Liver (tissue), 3 donors: ENCODE data around the gene DAPK1.

ENCODE experiments used
- ATF3 ChIP-seq: IDR thresholded peaks from 2 replicates; pipeline ENCODE4 v1.6.1; 2016; ENCODE audit warnings: antibody characterized with exemption
- CTCF ChIP-seq: fragments of 150-350 bp; IDR thresholded peaks from 2 replicates; pipeline ENCODE4 v1.5.1; 2017; ENCODE audit warnings: improper control_type of control experiment, low read depth, low read length; ENCODE audit not compliant: missing input control
- FOXA1 ChIP-seq: IDR thresholded peaks from 2 replicates; pipeline ENCODE4 v1.6.1; 2016; ENCODE audit warnings: antibody characterized with exemption
- GABPA ChIP-seq, 2 donors: IDR thresholded peaks in 1 of 2; conservative IDR thresholded peaks in 1 of 2; 2 replicates each; pipeline ENCODE4 v1.6.1; 2016; ENCODE audit warnings: antibody characterized with exemption in 2 of 2, mild to moderate bottlenecking in 1 of 2, moderate library complexity in 1 of 2
- HNF4A ChIP-seq, 2 donors: conservative IDR thresholded peaks; 2 replicates each; pipeline ENCODE4 v1.6.1; 2016; ENCODE audit warnings: antibody characterized with exemption in 2 of 2, mild to moderate bottlenecking in 2 of 2
- JUND ChIP-seq, 2 donors: IDR thresholded peaks; 2 replicates each; pipeline ENCODE4 v1.6.1; 2016; ENCODE audit warnings: antibody characterized with exemption in 2 of 2
- MAX ChIP-seq: IDR thresholded peaks from 2 replicates; pipeline ENCODE4 v1.6.1; 2016; ENCODE audit warnings: antibody characterized with exemption
- RAD21 ChIP-seq, 2 donors: IDR thresholded peaks; 2 replicates each; pipeline ENCODE4 v1.6.1; 2016; ENCODE audit warnings: antibody characterized with exemption in 2 of 2, mild to moderate bottlenecking in 2 of 2
- REST ChIP-seq: IDR thresholded peaks from 2 replicates; pipeline ENCODE4 v1.6.1; 2016; ENCODE audit warnings: antibody characterized with exemption, mild to moderate bottlenecking
- TAF1 ChIP-seq: conservative IDR thresholded peaks from 2 replicates; pipeline ENCODE4 v1.6.1; 2016; ENCODE audit warnings: antibody characterized with exemption, mild to moderate bottlenecking
- YY1 ChIP-seq: IDR thresholded peaks from 2 replicates; pipeline ENCODE4 v1.6.1; 2016; ENCODE audit warnings: antibody characterized with exemption, mild to moderate bottlenecking
- ZBTB33 ChIP-seq: IDR thresholded peaks from 2 replicates; pipeline ENCODE4 v1.6.1; 2016; ENCODE audit warnings: antibody characterized with exemption
- donor health status: healthy.
- donor health status: healthy.

- TF ChIP-seq TAF1 = no peak
- TF ChIP-seq CTCF = no peak
- TF ChIP-seq RAD21 (IDR thresholded peaks at IDR 0.05) = peak in 1 of 2 donors; percentile 52
- peak; percentile 41 to 50 for TF ChIP-seq JUND (IDR thresholded peaks at IDR 0.05)
- no peak for TF ChIP-seq ATF3
- peak; percentile 51 for TF ChIP-seq MAX
- TF ChIP-seq GABPA (IDR thresholded peaks at IDR 0.05 in 1 of 2, conservative IDR thresholded peaks at IDR 0.05 in 1 of 2) = no peak
- TF ChIP-seq REST = no peak
- no peak for TF ChIP-seq YY1
- no peak for TF ChIP-seq ZBTB33
- TF ChIP-seq HNF4A (conservative IDR thresholded peaks at IDR 0.05) = peak; percentile 25 to 28
- no peak for TF ChIP-seq FOXA1
Measured at GRCh38 chr9:87592554-87593358, 95.1 kb downstream of the DAPK1 start.
